Loucy (cell line): Measurements from ENCODE around the gene BRSK2.

Experiments
- CTCF ChIP-seq: fragments of 200-600 bp; sonication (generic); conservative IDR thresholded peaks from 2 replicates; pipeline ENCODE4 v1.5.1; 2014; ENCODE audit warnings: mild to moderate bottlenecking, antibody characterized with exemption, low read length
- EZH2phosphoT487 ChIP-seq: fragments of 200-600 bp; IDR thresholded peaks from 2 replicates; pipeline ENCODE4 v1.6.1; 2018; ENCODE audit warnings: antibody characterized with exemption, mild to moderate bottlenecking, moderate library complexity, borderline replicate concordance

GRCh38 chr11:1358286-1358685 lies 31.4 kb upstream of the BRSK2 start:
- TF ChIP-seq CTCF (no peak), EZH2phosphoT487 (no peak)
